KOPT-K1 (cell line): ENCODE results near the gene STAM2.
A peak's percentile ranks its signal among the peaks of the same experiment; 100 is the strongest.
"Not testable (repeated sequence)": the region's sequence is repeated elsewhere in the genome, so short reads cannot be mapped to it uniquely, and the experiment has no call there.

Experiments
- H3K27ac ChIP-seq: fragments of 200-600 bp; sonication (generic); 2 replicates; pipeline ENCODE4 v1.5.1; 2016; ENCODE audit warnings: antibody characterized with exemption, mild to moderate bottlenecking, low read depth, low read length; ENCODE audit not compliant: poor library complexity, severe bottlenecking
- H3K36me3 ChIP-seq: fragments of 200-600 bp; sonication (generic); 2 replicates; pipeline ENCODE4 v1.5.1; 2017; ENCODE audit warnings: antibody characterized with exemption, mild to moderate bottlenecking, low read length, moderate library complexity; ENCODE audit not compliant: insufficient read depth
- H3K9me3 ChIP-seq: fragments of 200-600 bp; sonication (generic); 2 replicates; pipeline ENCODE4 v1.5.1; 2017; ENCODE audit warnings: antibody characterized with exemption, low read length, mild to moderate bottlenecking; ENCODE audit not compliant: insufficient read depth, poor library complexity, severe bottlenecking

Gene STAM2

DNA sequence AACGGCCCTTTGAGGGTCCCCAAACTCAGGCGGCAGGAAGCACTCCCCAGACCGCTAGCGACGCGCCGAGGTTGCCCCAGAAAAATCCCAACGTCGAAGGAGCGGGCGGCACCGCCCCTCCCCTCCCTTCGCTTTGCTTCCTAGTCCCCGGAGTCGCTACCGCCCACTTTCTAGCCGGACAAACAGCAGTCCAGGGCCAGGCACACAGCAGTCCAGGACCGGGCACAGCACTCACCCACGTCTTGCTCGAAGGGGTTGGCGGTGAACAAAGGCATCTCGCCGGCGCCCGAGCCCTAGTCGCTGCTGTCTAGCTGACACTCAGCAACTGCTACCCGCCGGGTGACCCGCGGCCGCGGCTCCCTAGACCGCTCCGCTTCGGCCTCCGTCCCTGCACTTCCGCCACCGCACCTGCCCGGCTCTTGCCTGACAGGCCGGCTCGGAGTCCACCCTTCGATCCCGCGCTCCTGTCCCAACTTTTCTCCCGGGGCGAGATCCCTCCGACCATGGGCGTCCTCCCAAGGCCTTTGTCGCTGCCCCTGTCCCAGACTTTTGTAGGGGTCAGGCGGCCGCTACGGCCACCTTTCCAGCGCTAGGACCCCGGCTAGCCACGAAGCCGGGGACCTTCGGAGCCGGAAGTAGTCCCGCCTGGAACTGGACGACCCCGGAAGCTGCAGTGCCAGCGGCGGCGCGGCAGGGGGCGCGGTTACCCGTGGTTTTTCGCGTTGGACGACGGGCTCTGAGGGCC, at the start of gene STAM2:
Gene STAM2 (minus strand): TSS at position 396 of the 745 bp plus-strand sequence. CDS start 121 bp downstream, at position 275.
- Histone ChIP-seq H3K36me3 (no peaks in the 10 kb centered on the region), H3K9me3 (no peaks in the 10 kb centered on the region), H3K27ac (peak within 1 kb of the TSS; percentile 90)

DNA sequence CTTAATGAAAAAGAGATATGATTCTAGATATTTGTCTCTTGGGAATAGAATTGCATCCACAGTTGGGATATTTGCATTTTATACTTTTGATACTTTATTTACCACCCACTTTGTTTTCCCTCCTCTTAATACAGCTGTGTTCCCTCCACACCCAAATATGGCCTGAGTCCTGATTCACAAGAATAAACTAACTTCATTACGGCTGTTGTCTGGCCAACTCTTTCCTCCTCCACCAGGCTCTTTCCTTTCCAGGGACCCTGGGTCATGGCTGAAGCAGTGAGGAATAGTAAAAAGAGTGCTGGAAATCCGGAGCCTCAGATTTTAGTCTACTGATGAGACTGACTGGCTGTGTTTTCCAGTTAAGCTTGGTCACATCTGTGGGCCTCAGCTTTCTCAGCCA, 48.4 kb upstream of the STAM2 start:
- no peaks in the 10 kb centered on the region for H3K36me3 ChIP-seq
- H3K27ac ChIP-seq, result no peak overlapping the region
- no peaks in the 10 kb centered on the region for H3K9me3 ChIP-seq

DNA sequence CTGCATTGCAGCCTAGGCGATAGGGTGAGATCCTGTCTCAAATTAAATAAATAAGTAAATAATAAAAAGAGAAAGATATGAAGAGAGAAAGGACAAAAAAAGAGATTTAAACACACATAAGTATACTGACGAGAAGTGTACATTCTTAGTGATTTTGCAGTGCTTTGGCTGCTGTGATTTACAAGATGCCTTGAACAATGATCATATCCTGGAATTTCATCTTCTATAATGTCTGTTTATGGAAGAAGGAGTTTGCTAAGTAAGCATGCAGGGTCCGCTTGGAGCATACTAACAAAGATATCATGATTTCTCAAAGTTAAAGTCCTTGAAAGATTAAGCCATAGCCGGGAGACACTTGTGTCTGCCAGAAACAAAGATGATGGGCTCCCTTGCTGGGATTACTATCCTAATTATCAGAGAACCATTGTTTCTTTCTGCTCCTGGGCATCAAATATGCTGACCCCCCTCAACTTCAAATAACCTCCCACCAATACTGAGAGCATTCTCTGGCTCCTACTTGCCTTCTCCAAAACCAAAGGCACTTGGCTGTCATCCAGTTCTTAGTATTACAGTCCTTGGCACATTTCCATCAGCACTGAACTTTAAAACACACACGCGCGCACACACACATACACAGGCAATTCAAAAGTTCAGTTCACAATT, 47.5 kb upstream of the STAM2 start:
- H3K36me3 ChIP-seq, result no peaks in the 10 kb centered on the region
- H3K9me3 ChIP-seq, result no peaks in the 10 kb centered on the region
- no peak overlapping the region for H3K27ac ChIP-seq

DNA sequence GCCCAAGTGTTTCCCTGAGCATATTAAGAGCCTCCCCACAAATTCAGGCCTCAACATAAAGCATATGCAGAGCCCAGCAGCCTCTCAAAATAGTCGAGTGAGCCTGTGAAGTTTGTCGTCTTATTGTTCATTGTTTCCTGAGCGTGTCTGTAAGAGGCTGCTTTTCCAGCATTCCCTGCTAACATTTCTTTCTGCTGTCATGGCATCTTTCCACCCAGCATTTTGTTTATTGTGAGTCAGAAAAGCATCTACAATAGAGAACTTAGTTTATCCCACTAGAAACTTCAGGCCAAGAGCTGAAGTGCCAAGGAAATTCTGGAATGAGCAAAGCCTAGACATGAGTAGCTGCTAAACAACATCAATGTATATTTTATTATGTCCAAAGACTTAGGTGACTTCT, 46.3 kb upstream of the STAM2 start:
- H3K9me3 ChIP-seq, result no peaks in the 10 kb centered on the region
- H3K36me3 ChIP-seq, result no peaks in the 10 kb centered on the region

DNA sequence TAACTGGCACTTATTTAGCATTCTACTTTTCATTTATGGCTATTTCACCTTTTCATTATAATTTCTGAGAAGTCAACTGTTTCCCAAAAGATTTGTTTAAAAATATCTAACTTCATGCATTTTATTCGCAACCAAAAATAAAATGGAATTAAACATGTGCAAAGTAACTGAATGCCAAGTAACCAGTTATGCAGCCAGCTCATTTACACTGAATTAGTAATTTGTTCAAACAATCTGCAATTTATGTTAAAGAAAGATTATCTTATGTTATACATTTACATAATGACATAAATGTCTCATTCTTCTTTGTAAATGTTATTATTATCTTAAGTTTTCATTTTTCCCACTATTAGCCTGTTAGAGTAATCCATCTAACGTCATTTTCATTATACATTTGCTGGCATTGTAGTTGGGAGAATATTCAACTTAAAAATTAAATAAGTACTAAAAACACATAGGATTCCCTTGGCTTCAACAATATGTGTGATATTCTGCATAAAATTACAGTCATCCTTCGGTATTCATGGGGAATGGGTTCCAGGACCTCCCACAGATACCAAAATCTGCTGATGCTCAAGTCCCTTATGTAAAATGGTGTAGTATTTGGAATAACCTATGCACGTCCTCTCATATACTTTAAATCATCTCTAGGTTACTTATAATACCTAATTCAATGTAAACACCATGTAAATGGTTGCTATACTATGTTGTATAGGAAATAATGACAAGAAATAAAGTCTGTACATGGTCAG, 43.7 kb upstream of the STAM2 start:
- Histone ChIP-seq H3K27ac (no peak overlapping the region), H3K9me3 (no peaks in the 10 kb centered on the region), H3K36me3 (no peaks in the 10 kb centered on the region)

More for the DNA sequence above, 46.3 kb upstream of the STAM2 start:
- H3K27ac ChIP-seq, result no peak overlapping the region

DNA sequence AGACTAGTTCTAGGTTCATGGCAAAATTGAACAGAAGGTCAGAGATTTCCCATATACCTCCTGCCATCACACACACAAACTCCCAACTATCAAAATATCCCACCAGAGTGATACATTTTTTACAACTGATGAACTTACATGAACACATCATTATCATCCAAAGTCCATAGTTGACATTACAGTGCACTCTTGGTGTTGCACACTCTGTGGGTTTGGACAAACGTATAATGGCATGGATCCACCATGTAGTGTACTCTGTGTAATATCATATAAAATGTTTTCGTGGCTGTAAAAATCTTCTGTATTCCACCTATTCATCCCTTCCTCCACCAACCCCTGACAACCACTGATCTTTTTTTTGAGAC, 25.9 kb upstream of the STAM2 start:
- Histone ChIP-seq H3K9me3 (no peaks in the 10 kb centered on the region), H3K36me3 (no peaks in the 10 kb centered on the region), H3K27ac (no peak overlapping the region)

DNA sequence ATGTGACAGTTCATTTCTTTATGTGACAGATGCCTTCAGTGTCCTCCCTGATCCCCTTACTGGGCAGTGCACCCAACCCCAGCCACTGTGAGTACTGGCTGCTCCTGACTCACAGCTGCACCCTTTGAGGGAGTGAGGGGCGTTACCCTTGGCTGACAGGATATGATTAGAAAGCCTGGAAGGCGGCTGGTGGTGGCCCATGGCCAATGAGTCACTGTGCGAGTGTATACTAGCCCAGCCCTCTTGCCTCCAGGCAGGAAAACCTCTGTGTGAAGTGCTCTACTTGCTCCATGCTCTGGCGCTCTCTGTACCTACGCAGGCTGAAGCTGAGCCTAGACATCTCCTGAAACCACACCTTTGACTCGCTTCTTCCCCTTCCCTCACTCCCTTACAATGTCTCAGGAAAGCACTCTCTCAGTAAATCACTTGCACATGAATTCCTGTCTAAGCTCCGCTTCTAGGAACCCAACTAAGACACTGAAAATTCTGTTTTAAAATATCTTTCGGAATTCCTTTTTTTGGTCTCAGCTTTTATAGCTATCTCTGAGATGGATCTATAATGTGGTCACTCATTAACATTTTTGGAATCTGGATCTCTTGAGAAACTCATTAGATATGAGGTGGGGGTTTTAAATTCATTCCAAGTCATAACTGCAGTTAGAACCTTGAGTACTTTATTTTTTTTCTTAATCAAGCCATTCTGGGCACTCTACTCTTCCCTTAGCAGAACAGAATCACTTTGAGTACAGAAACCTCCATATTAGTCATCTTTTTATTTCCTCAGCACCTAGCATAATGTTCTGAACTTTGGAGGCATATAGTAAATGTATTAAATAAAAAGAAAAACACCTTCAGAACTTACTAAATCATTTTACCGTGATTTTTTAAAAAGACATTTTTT, 25.3 kb upstream of the STAM2 start:
- Histone ChIP-seq H3K9me3 (no peaks in the 10 kb centered on the region), H3K36me3 (no peaks in the 10 kb centered on the region), H3K27ac (no peak overlapping the region)

DNA sequence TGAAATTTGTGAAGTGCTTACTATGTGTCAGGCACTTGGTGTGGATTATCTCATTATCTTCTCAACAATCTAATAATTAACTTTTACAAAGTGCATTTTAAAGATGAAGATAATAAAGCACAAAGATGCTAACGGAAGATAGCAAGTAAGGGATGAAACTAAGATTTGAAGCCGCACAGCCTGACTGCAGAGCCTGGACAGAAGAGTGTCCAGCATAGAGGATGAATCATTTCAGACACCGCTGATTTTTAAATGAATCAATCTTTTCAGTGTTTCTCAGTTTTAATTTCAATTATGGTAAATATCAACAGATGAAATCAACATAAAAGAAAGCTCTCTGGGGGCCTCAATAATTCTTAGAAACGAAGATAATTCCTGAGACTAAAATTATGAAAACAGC, 24.5 kb upstream of the STAM2 start:
- no peaks in the 10 kb centered on the region for H3K9me3 ChIP-seq
- H3K36me3 ChIP-seq, result no peaks in the 10 kb centered on the region
- H3K27ac ChIP-seq, result no peak overlapping the region

DNA sequence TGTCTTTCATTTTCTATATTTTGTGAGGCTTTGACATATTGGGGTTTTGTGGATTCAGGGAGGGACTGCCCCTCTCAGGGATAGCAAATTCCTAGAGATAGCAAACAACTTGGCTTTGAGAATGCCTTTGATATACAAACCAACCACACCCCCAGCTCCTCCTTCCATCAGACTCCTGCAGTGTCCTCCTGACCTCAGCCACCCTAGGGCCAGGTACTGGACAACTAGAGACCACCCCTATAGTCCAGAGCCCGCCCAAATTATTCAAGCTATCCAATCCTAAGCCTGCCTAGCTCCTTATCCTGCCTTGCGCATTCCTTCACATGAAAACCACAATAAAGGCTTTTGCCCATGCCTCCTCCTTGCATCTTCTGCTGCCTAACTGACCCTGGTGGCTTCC, 22.9 kb upstream of the STAM2 start:
- no peak overlapping the region for H3K27ac ChIP-seq

DNA sequence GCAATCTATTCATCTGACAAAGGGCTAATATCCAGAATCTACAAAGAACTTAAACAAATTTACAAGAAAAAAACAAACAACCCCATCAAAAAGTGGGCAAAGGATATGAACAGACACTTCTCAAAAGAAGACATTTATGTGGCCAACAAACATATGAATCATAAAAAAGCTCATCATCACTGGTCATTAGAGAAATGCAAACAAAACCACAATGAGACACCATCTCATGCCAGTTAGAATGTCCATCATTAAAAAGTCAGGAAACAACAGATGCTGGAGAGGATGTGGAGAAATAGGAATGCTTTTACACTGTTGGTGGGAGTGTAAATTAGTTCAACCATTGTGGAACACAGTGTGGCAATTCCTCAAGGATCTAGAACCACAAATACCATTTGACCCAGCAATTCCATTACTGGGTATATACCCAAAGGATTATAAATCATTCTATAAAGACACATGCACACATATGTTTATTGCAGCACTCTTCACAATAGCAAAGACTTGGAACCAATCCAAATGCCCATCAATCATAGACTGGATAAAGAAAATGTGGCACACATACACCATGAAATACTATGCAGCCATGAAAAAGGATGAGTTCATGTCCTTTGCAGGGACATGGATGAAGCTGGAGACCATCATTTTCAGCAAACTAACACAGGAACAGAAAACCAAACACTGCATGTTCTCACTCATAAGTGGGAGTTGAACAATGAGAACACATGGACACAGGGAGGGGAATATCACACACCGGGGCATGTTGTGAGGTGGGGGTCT, 22.1 kb upstream of the STAM2 start:
- not testable (repeated sequence) for H3K27ac ChIP-seq, H3K9me3 ChIP-seq

More for the DNA sequence above, 22.9 kb upstream of the STAM2 start:
- Histone ChIP-seq H3K36me3 (no peaks in the 10 kb centered on the region), H3K9me3 (no peaks in the 10 kb centered on the region)

DNA sequence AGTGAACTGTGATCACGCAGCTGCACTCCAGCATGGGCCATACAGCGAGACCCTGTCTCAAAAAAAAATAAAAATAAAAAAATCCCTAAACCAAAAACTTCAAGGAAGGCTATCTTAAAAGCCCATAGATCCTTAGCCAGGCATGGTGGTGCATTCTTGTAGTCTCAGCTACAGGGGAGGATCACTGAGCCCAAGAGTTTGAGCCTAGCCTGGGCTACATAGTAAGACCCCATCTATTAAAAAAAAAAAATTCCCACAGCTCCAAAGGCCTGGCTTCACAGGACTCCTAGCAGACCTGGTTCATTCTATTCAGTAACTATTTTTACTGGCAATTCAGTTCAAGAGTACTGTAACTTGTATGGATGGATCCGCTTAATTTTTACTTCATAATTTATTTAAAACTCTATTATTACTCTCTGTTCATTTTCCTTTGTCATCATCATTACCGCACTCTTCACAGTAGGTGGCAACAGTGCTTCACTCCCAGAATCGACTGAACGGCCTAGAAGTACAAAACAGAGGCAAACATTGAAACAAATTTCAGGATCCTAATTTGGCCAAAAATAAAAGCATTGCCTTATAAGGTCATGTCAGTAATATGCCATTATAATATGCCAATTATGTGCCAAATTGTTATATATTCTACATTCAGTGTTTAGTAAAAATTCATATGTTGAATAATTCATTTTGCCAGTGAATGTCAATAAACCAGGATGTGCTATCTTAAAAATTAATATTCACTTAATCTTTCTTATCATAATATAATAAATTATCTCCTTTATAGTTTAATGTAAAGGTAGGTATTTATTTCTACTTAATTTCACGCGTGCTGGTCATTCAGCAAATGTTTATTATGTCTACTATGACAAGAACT, 14.3 kb upstream of the STAM2 start:
- H3K27ac ChIP-seq, result no peak overlapping the region

More for the DNA sequence above, 22.1 kb upstream of the STAM2 start:
- H3K36me3 ChIP-seq, result not testable (repeated sequence)

DNA sequence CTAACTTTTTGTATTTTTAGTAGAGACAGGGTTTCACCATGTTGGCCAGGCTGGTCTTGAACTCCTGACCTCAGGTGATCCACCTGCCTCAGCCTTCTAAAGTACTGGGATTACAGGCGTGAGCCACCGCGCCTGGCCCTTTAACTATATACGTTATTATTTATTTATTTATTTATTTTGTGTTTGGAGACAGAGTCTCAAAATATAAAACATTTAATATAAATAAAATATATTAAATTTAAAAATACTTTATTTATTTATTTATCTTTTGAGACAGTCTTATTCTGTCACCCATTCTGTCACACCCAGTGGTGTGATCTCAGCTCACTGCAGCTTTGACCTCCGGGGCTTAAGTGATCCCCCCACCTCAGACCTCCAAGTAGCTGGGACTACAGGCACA, 11.2 kb upstream of the STAM2 start:
- not testable (repeated sequence) for H3K9me3 ChIP-seq, H3K27ac ChIP-seq, H3K36me3 ChIP-seq

More for the DNA sequence above, 14.3 kb upstream of the STAM2 start:
- Histone ChIP-seq H3K36me3 (no peaks in the 10 kb centered on the region), H3K9me3 (no peaks in the 10 kb centered on the region)

DNA sequence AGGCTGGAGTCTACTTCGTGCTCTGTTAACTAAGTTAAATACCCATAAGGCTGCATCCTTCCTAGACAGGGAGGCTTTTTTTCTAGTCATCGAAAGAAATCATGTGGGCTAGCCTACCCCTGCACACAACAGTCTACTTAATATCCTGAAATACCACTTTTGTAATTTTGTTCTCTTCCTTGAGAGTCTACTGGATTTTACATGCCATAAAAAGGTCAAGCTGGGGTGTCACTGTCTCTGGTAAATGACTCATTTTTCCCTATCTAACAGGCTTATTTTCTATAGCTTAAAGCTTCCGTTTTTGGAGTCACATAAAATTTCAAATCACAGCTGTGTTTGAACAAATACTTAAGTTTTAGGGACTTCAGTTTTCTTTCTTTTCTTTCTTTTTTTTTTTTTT, 10.7 kb upstream of the STAM2 start:
- Histone ChIP-seq H3K36me3 (no peaks in the 10 kb centered on the region), H3K27ac (no peak overlapping the region), H3K9me3 (peaks cover 5% of the 10 kb centered on the region)
